ENCODE results near the gene MFAP5. TPM values are rescaled to one million over a fixed set of nuclear protein-coding genes. Genes with fewer than 3 reads are reported as not detected.

MFAP5 gene
- polyA plus RNA-seq, 2 of the 4 experiments (the other 2 are of a cell fraction), result 0.40 TPM

- no peak for DNase-seq (ENCODE audit: low read depth in 1 of 2, low spot score in 1 of 2)
- POLR2A ChIA-PET, result no interaction called here
- no peak for FAIRE-seq
- Histone ChIP-seq H3K9me3 (no peaks in the 10 kb centered on the region), H3K4me3 (peak overlapping the region; percentile 92), H3K4me2 (peak overlapping the region; percentile 96), H3K27ac (peak overlapping the region; percentile 89 to 96), H3K4me1 (peaks cover 10% of the 10 kb centered on the region; the same call in 2 of the 3 replicates)
- ATAC-seq, result no peak
- CTCF ChIA-PET, result no interaction called here
- no peak for TF ChIP-seq RAD21 (conservative IDR thresholded peaks at IDR 0.05 in 1 of 2, IDR thresholded peaks at IDR 0.05 in 1 of 2)
- no peak for TF ChIP-seq NR3C1 (IDR thresholded peaks at IDR 0.05)
- no peak for TF ChIP-seq MAX (IDR thresholded peaks at IDR 0.05)
- no peak for TF ChIP-seq GATA3 (IDR thresholded peaks at IDR 0.05; ENCODE audit: borderline replicate concordance)
- TF ChIP-seq CBX8 (IDR thresholded peaks at IDR 0.05), result no peak
- TF ChIP-seq ATOH8 (CRISPR knock-in tag; IDR thresholded peaks at IDR 0.05; ENCODE audit: low read depth), result no peak
- WGBS (ENCODE audit: missing lambda C conversion rate), result 25% methylated on average over 2 of the region's 2 CpGs
Measured at GRCh38 chr12:8698879-8699278, 36.3 kb upstream of the MFAP5 start.

GRCh38 chr12:8698132-8698851 lies 35.7 kb upstream of the MFAP5 start:
- Histone ChIP-seq H3K27ac (peak overlapping the region; percentile 89 to 96), H3K4me1 (peaks cover 10% of the 10 kb centered on the region; the same call in 2 of the 3 replicates), H3K4me2 (peak overlapping the region; percentile 96), H3K9me3 (no peaks in the 10 kb centered on the region), H3K4me3 (peak overlapping the region; percentile 92)
- DNase-seq (ENCODE audit: low read depth in 1 of 2, low spot score in 1 of 2) (peak; percentile 43 to 60), ATAC-seq (peak; percentile 78 to 79), FAIRE-seq (no peak)
- WGBS (ENCODE audit: missing lambda C conversion rate), result under 1% methylated on average over 19 of the region's 85 CpGs
- ChIA-PET POLR2A (interaction anchor here (1.2 to 1.9 kb wide), 2 partner anchors 11 to 251 kb away, joined by 4 to 23 read pairs; partner anchors contain the start of gene M6PR), CTCF (interaction anchor here (0.9 to 1.4 kb wide), 2 partner anchors 17 to 20 kb away, joined by 3 to 5 read pairs; no protein-coding TSS in a partner anchor)
- TF ChIP-seq HOXB5 (CRISPR knock-in tag; IDR thresholded peaks at IDR 0.05), result no peak
- peak; percentile 27 for TF ChIP-seq MAX (IDR thresholded peaks at IDR 0.05)
- TF ChIP-seq ATOH8 (CRISPR knock-in tag; IDR thresholded peaks at IDR 0.05; ENCODE audit: low read depth), result no peak
- TF ChIP-seq EHF (CRISPR knock-in tag; IDR thresholded peaks at IDR 0.05), result 0 out of 2 replicates have a peak, but pooled peaks have one; percentile 22
- TF ChIP-seq RAD21 (conservative IDR thresholded peaks at IDR 0.05 in 1 of 2, IDR thresholded peaks at IDR 0.05 in 1 of 2), result no peak
- TF ChIP-seq ZSCAN20 (CRISPR knock-in tag; IDR thresholded peaks at IDR 0.05), result no peak
- no peak for TF ChIP-seq CBX8 (IDR thresholded peaks at IDR 0.05)
- no peak for TF ChIP-seq MAFK (IDR thresholded peaks at IDR 0.05; ENCODE audit: partially characterized antibody)
- no peak for TF ChIP-seq RCOR1 (IDR thresholded peaks at IDR 0.05; ENCODE audit: low read depth, low read length)
- no peak for TF ChIP-seq KDM5A (IDR thresholded peaks at IDR 0.05)
- no peak for TF ChIP-seq EP300 (IDR thresholded peaks at IDR 0.05)
- no peak for TF ChIP-seq HES2 (IDR thresholded peaks at IDR 0.05)
- peak in 1 of 2 experiments; percentile 36; a peak in 1 of 5 replicates for TF ChIP-seq JUN (IDR thresholded peaks at IDR 0.05)
- TF ChIP-seq HDAC2 (IDR thresholded peaks at IDR 0.05), result no peak
- no peak for TF ChIP-seq SMC3 (IDR thresholded peaks at IDR 0.05)
- peak; percentile 49 for TF ChIP-seq CHD2 (IDR thresholded peaks at IDR 0.05; ENCODE audit: low read length, partially characterized antibody)
- TF ChIP-seq USF2 (IDR thresholded peaks at IDR 0.05), result peak; percentile 83
- TF ChIP-seq TFCP2L1 (CRISPR knock-in tag; IDR thresholded peaks at IDR 0.05), result peak; percentile 40; the same call in 1 of the 2 replicates
- TF ChIP-seq PHF8 (IDR thresholded peaks at IDR 0.05; ENCODE audit: borderline replicate concordance, low read depth), result peak; percentile 84; the same call in 1 of the 2 replicates
- no peak for TF ChIP-seq RARB (CRISPR knock-in tag; IDR thresholded peaks at IDR 0.05)
- no peak for TF ChIP-seq NR3C1 (IDR thresholded peaks at IDR 0.05)
- no peak; the same call in 1 of the 2 replicates for TF ChIP-seq MYC (IDR thresholded peaks at IDR 0.05; ENCODE audit: borderline replicate concordance, low read length)
- peak; percentile 27; the same call in 1 of the 2 replicates for TF ChIP-seq POLR2A (IDR thresholded peaks at IDR 0.05; ENCODE audit: low read length)
- no peak for TF ChIP-seq FOSB (CRISPR knock-in tag; IDR thresholded peaks at IDR 0.05)
- no peak for TF ChIP-seq FOXS1 (CRISPR knock-in tag; IDR thresholded peaks at IDR 0.05)
- TF ChIP-seq EHMT2 (IDR thresholded peaks at IDR 0.05; ENCODE audit: low read depth), result no peak
- 0 out of 2 replicates have a peak, but pooled peaks have one; percentile 29 for TF ChIP-seq TP53 (CRISPR knock-in tag; IDR thresholded peaks at IDR 0.05)
- no peak for TF ChIP-seq BCL3 (IDR thresholded peaks at IDR 0.05)
- no peak for TF ChIP-seq FOSL2 (IDR thresholded peaks at IDR 0.05)
- TF ChIP-seq FOSL2 (CRISPR knock-in tag; IDR thresholded peaks at IDR 0.05), result no peak
- TF ChIP-seq CBX2 (IDR thresholded peaks at IDR 0.05; ENCODE audit: borderline replicate concordance, low read depth), result no peak

Measured in A549 (cell line).